Left lung (tissue), 10 donors: ENCODE measurements around the gene ZNF451. TPM values are rescaled to one million over a fixed set of nuclear protein-coding genes. Genes with fewer than 3 reads are reported as not detected.

ENCODE experiments used
- ATAC-seq: fragments of 200-7000 bp; cut with Tn5 transposase; one replicate; pipeline ENCODE4 v1.9.1; 2020; ENCODE audit warnings: moderate library complexity
- DNase-seq, 4 donors: peaks; one replicate each; pipeline ENCODE4 v3.0.0-alpha.2; 2013 to 2020
- H3K27ac ChIP-seq, 2 donors: fragments of 200-600 bp; sonication (generic) in 1 of 2; one replicate each; pipeline versions ENCODE4 v1.5.0 to v1.8.0; 2020 to 2021
- H3K27me3 ChIP-seq, 2 donors: fragments of 200-600 bp; sonication (generic) in 1 of 2; one replicate each; pipeline versions ENCODE4 v1.5.0 to v1.8.0; 2020 to 2021
- H3K36me3 ChIP-seq, 2 donors: fragments of 200-600 bp; sonication (generic) in 1 of 2; one replicate each; pipeline versions ENCODE4 v1.5.0 to v1.8.0; 2020 to 2021
- H3K4me1 ChIP-seq, 2 donors: fragments of 200-600 bp; one replicate each; pipeline ENCODE4 v1.8.0; 2021
- H3K4me3 ChIP-seq, 2 donors: fragments of 200-600 bp; sonication (generic) in 1 of 2; one replicate each; pipeline versions ENCODE4 v1.5.0 to v1.8.0; 2020 to 2021; ENCODE audit warnings: mild to moderate bottlenecking in 1 of 2
- H3K9me3 ChIP-seq, 2 donors: fragments of 200-600 bp; sonication (generic) in 1 of 2; one replicate each; pipeline versions ENCODE4 v1.5.0 to v1.8.0; 2020 to 2021
- intact Hi-C, 2 donors: fragments of 100-400 bp; cut with DNase I; formaldehyde crosslinking; loops; one replicate each; pipeline versions ENCODE4 v1.11.2 to v1.14.2; 2022
- polyA plus RNA-seq, 6 donors: library from polyadenylated mRNA; unstranded; fragments of 120-200 nt; gene quantifications; one replicate each; pipeline ENCODE4 v1.2.1, GENCODE V29; 2013; ENCODE audit not compliant: insufficient read length in 6 of 6
- total RNA-seq, 2 donors: library from RNA; stranded (reverse); fragmentation: NEBNext Ultra II Directional; extraction: Animal tissue kit (Norgen Biotek cat#: 25700); gene quantifications; one replicate each; pipeline ENCODE4 v1.2.1, GENCODE V29; 2021
- TF ChIP-seq, protein P1 (sequence below), 2 donors: fragments of 200-600 bp; sonication (generic) in 1 of 2; IDR thresholded peaks; one replicate each; pipeline versions ENCODE4 v1.5.0 to v1.8.0; 2021; ENCODE audit warnings: antibody characterized with exemption in 2 of 2
- donor health status: DM: no; HTN: yes; CAD: no.
- donor health status: DM: no; HTN: no; CAD: no.

The ZNF451 gene
- total and polyA plus RNA-seq, 8 donors, result 36.3 to 53.4 (median 48.0) TPM

DNA sequence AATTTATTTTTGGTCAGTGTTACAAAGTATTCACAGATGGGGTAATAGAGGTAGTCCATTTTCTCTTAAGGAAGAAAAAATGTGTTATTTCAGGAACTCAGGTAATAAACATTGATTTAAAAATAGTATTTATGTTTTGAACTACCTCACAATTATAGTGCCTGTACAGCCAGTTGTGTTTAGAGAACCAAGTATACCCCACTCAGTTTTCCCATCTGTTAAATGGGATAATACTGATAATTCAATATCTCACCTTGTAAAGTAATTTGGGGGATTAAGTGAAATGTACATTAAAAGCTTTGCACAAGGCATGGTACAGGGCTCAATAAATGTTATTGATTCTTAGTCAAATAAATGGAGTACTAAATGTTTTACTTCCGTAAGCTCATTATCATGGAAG lies 4.7 kb downstream of the ZNF451 start:
- TF ChIP-seq, protein P1, sequence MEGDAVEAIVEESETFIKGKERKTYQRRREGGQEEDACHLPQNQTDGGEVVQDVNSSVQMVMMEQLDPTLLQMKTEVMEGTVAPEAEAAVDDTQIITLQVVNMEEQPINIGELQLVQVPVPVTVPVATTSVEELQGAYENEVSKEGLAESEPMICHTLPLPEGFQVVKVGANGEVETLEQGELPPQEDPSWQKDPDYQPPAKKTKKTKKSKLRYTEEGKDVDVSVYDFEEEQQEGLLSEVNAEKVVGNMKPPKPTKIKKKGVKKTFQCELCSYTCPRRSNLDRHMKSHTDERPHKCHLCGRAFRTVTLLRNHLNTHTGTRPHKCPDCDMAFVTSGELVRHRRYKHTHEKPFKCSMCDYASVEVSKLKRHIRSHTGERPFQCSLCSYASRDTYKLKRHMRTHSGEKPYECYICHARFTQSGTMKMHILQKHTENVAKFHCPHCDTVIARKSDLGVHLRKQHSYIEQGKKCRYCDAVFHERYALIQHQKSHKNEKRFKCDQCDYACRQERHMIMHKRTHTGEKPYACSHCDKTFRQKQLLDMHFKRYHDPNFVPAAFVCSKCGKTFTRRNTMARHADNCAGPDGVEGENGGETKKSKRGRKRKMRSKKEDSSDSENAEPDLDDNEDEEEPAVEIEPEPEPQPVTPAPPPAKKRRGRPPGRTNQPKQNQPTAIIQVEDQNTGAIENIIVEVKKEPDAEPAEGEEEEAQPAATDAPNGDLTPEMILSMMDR (IDR thresholded peaks at IDR 0.05), result no peak
- Histone ChIP-seq H3K36me3 (peaks cover 0 to 27% of the 10 kb centered on the region in 2 donors), H3K27me3 (no peaks in the 10 kb centered on the region), H3K27ac (no peak overlapping the region), H3K4me3 (no peak overlapping the region), H3K9me3 (no peaks in the 10 kb centered on the region), H3K4me1 (peaks cover 18 to 35% of the 10 kb centered on the region in 2 donors)
- DNase-seq, result no peak
- intact Hi-C loops, result no loop called here
- no peak for ATAC-seq

DNA sequence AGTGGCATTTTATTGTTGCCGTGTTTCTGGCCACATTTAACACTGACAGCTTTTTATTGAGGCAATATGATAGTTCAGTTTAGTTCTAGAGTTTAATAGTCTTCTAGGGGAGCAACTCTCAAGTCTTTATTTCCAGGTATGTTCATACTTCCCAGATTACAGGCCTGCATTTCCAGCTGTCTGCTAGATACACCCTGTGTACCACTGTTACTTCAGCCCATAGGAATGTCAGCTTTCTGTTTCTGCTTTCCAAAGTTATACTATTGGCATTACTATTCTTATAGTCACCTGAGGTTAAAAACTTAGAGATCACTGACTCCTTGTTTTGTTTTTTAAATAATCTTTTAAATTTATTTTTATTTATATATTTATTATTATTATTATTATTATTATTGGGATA lies 7.6 kb downstream of the ZNF451 start:
- DNase-seq (no peak), ATAC-seq (no peak)
- Histone ChIP-seq H3K4me1 (peaks cover 7 to 22% of the 10 kb centered on the region in 2 donors), H3K27ac (no peak overlapping the region), H3K4me3 (no peak overlapping the region), H3K36me3 (peaks cover 0 to 56% of the 10 kb centered on the region in 2 donors), H3K27me3 (no peaks in the 10 kb centered on the region), H3K9me3 (no peaks in the 10 kb centered on the region)
- TF ChIP-seq, protein P1 (IDR thresholded peaks at IDR 0.05), result no peak
- intact Hi-C loops, result no loop called here

DNA sequence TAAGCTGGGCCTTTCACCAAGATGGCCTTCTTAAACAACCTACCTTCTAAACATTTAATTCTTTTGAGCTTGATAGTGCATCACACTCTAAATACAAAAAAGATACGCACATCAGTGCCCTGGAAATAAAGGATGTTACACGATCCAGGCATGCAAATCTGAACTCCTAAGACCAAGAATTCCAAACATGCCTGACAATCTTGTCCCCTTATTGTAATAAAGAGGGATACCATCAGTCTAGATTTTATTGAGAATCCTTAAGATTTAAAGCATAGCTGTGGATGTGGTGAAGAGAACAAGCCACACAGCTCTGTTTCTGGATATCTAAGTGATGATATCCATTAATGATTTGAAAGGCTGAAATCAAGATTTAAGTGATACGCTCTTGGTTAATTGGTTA lies 13.0 kb downstream of the ZNF451 start:
- ATAC-seq, result no peak
- H3K27me3 ChIP-seq, result no peaks in the 10 kb centered on the region
- no peak for DNase-seq
- TF ChIP-seq, protein P1 (IDR thresholded peaks at IDR 0.05), result no peak
- H3K4me3 ChIP-seq, result no peak overlapping the region
- H3K27ac ChIP-seq, result no peak overlapping the region
- H3K4me1 ChIP-seq, result peaks cover 0 to 11% of the 10 kb centered on the region in 2 donors
- H3K9me3 ChIP-seq, result no peaks in the 10 kb centered on the region
- H3K36me3 ChIP-seq, result peaks cover 0 to 72% of the 10 kb centered on the region in 2 donors
- intact Hi-C loops, result no loop called here

DNA sequence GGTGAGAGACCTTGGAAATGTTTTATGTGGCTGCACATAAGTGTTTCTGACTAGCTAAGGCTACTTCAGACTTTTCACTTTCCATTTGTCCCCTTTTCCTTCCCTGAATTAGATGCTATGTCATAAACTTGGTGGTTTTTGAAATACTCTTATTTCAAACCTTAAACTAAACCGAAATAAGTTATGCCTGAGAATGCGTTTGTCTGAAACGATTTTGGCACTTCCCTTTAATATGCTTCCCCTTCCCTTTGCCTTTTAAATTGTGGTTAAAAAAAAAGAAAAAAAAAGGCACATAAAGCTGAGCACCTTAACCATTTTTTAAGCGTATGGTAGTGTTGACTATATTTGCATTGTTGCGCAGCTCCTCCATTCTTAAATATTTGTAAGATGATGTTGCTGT lies 14.3 kb downstream of the ZNF451 start:
- Histone ChIP-seq H3K36me3 (peaks cover 0 to 59% of the 10 kb centered on the region in 2 donors), H3K4me1 (peaks cover 0 to 21% of the 10 kb centered on the region in 2 donors), H3K27me3 (no peaks in the 10 kb centered on the region), H3K4me3 (no peak overlapping the region), H3K9me3 (no peaks in the 10 kb centered on the region), H3K27ac (peak overlapping the region in 1 of 2 donors; percentile 38)
- TF ChIP-seq, protein P1 (IDR thresholded peaks at IDR 0.05), result no peak
- intact Hi-C loops, result no loop called here
- DNase-seq (no peak), ATAC-seq (no peak)

DNA sequence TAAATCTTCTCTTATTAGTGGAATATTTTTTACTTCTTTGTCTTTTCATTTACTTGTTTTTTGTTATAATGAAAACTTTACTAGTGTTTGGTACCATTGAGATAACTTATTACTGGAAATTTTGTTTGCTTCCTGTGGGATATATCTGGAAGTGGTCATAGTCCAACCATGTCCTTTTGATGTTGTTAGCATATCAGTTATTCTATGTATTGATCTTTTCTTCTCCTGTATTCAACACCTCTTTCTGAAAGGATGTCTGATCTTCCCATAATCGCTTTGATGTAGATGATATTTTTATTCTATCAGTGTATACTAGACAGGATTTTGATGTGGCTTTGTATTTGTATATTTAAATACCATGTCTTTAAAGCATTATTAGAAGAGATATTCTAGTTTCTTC lies 17.0 kb downstream of the ZNF451 start:
- intact Hi-C loops, result no loop called here
- Histone ChIP-seq H3K9me3 (no peaks in the 10 kb centered on the region), H3K36me3 (peaks cover 0 to 32% of the 10 kb centered on the region in 2 donors), H3K4me1 (peaks cover 0 to 27% of the 10 kb centered on the region in 2 donors), H3K4me3 (no peak overlapping the region), H3K27me3 (no peaks in the 10 kb centered on the region), H3K27ac (no peak overlapping the region)
- TF ChIP-seq, protein P1 (IDR thresholded peaks at IDR 0.05), result no peak
- DNase-seq (no peak), ATAC-seq (no peak)
